H1 (cell line): ENCODE data around the gene CCDC88C. TPM values are rescaled to one million over a fixed set of nuclear protein-coding genes. Genes with fewer than 3 reads are reported as not detected.

ENCODE experiments used
- CTCF ChIA-PET: fragments of 300-600 bp; sonication (Branson Sonifier 250); formaldehyde crosslinking; loops from one replicate; lab custom pipeline; 2021; ENCODE audit not compliant: partially characterized antibody; lab: Charles Lee
- POLR2A ChIA-PET: fragments of 300-600 bp; sonication (Branson Sonifier 250); formaldehyde crosslinking; loops from one replicate; lab custom pipeline; 2021; ENCODE audit warnings: inconsistent platforms; ENCODE audit not compliant: partially characterized antibody; lab: Charles Lee
- DNase-seq, 2 experiments: peaks; one replicate each; pipeline versions ENCODE4 v3.0.0 to v3.0.0-alpha.2; 2010 to 2022; ENCODE audit warnings: low spot score in 2 of 2, low read depth in 1 of 2, mixed read lengths in 1 of 2
- FAIRE-seq: peaks from 2 replicates; lab custom pipeline; 2011; peaks lifted over from hg19 to GRCh38; lab: Jason Lieb, UNC
- H2AFZ ChIP-seq: 2 replicates; pipeline ENCODE4 v1.8.1; 2012; ENCODE audit warnings: low read length, inconsistent platforms
- H2AK5ac ChIP-seq: 2 replicates; pipeline ENCODE4 v1.6.1; 2013; ENCODE audit warnings: low read depth, low read length
- H2BK120ac ChIP-seq: replicated peaks from 2 replicates; pipeline ENCODE3; 2013; ENCODE audit warnings: low read depth, low read length, inconsistent platforms
- H2BK12ac ChIP-seq: 2 replicates; pipeline ENCODE4 v1.6.1; 2013; ENCODE audit warnings: low read depth, low read length
- H2BK15ac ChIP-seq: 2 replicates; pipeline ENCODE4 v1.6.1; 2013; ENCODE audit warnings: low read length
- H2BK20ac ChIP-seq: 2 replicates; pipeline ENCODE4 v1.6.1; 2013; ENCODE audit warnings: low read length
- H2BK5ac ChIP-seq: 2 replicates; pipeline ENCODE4 v1.6.1; 2013; ENCODE audit warnings: low read depth, low read length
- H3K14ac ChIP-seq: 2 replicates; pipeline ENCODE4 v1.6.1; 2013; ENCODE audit warnings: inconsistent platforms; ENCODE audit not compliant: insufficient read length
- H3K18ac ChIP-seq: 2 replicates; pipeline ENCODE4 v1.6.1; 2013; ENCODE audit warnings: low read length; ENCODE audit errors: extremely low read depth
- H3K23ac ChIP-seq: 2 replicates; pipeline ENCODE4 v1.6.1; 2013; ENCODE audit warnings: inconsistent platforms; ENCODE audit not compliant: insufficient read length
- H3K23me2 ChIP-seq: 2 replicates; pipeline ENCODE4 v1.6.1; 2013; ENCODE audit warnings: low read depth, low read length
- H3K27ac ChIP-seq: 2 replicates; pipeline ENCODE4 v1.6.1; 2011; ENCODE audit warnings: low read depth, low read length, inconsistent platforms
- H3K27me3 ChIP-seq, 4 experiments: replicated peaks in 1 of 4; 1 replicate in 1 of 4; 2 replicates in 3 of 4; pipeline versions ENCODE4 v1.6.1 to v1.8.1; 2011 to 2013; ENCODE audit warnings: low read length in 3 of 4, mild to moderate bottlenecking in 3 of 4, inconsistent platforms in 2 of 4, mixed read lengths in 2 of 4, moderate library complexity in 1 of 4; ENCODE audit not compliant: control insufficient read depth in 3 of 4, insufficient read depth in 3 of 4; ENCODE audit errors: extremely low read depth in 1 of 4
- H3K36me3 ChIP-seq, 4 experiments: 2 replicates each; pipeline versions ENCODE4 v1.6.1 to v1.8.1; 2011 to 2013; ENCODE audit warnings: mild to moderate bottlenecking in 4 of 4, low read length in 3 of 4, moderate library complexity in 2 of 4, control low read depth in 1 of 4, inconsistent platforms in 1 of 4; ENCODE audit not compliant: insufficient read depth in 4 of 4, control insufficient read depth in 2 of 4
- H3K4ac ChIP-seq: replicated peaks from 2 replicates; pipeline ENCODE3; 2013; ENCODE audit warnings: low read length, low read depth, mixed read lengths, inconsistent platforms; ENCODE audit not compliant: insufficient read length
- H3K4me1 ChIP-seq, 4 experiments: replicated peaks in 1 of 4; 1 replicate in 1 of 4; 2 replicates in 3 of 4; pipeline versions ENCODE4 v1.6.1 to v1.8.1; 2011 to 2013; ENCODE audit warnings: low read length in 3 of 4, inconsistent platforms in 2 of 4, mixed read lengths in 1 of 4; ENCODE audit not compliant: insufficient read depth in 4 of 4, control insufficient read depth in 3 of 4
- H3K4me2 ChIP-seq, 2 experiments: 2 replicates each; pipeline versions ENCODE4 v1.6.1 to v1.8.1; 2011 to 2013; ENCODE audit warnings: low read depth in 2 of 2, low read length in 2 of 2, control low read depth in 1 of 2, inconsistent platforms in 1 of 2, mild to moderate bottlenecking in 1 of 2; ENCODE audit not compliant: insufficient read depth in 1 of 2
- H3K4me3 ChIP-seq, 4 experiments: fragments of 200-600, 300-600 bp in 1 of 4; sonication (generic), shearing (Covaris generic), sonication (Bioruptor Twin) in 1 of 4; 2 replicates each; pipeline versions ENCODE4 v1.5.1 to v1.8.1; 2011 to 2016; ENCODE audit warnings: low read length in 4 of 4, low read depth in 3 of 4, control low read depth in 2 of 4, inconsistent platforms in 2 of 4, mild to moderate bottlenecking in 2 of 4, mixed read lengths in 1 of 4, moderate library complexity in 1 of 4; ENCODE audit not compliant: insufficient read depth in 2 of 4; ENCODE audit errors: extremely low read depth in 1 of 4
- H3K56ac ChIP-seq: replicated peaks from 2 replicates; pipeline ENCODE3; 2013; ENCODE audit warnings: low read depth, mild to moderate bottlenecking, mixed read lengths, low read length, inconsistent platforms; ENCODE audit not compliant: insufficient read length
- H3K79me1 ChIP-seq: 2 replicates; pipeline ENCODE4 v1.6.1; 2013; ENCODE audit warnings: low read depth, low read length, control low read depth
- H3K79me2 ChIP-seq, 2 experiments: 2 replicates each; pipeline versions ENCODE4 v1.6.1 to v1.8.1; 2012 to 2013; ENCODE audit warnings: low read length in 2 of 2, mild to moderate bottlenecking in 2 of 2, inconsistent platforms in 1 of 2; ENCODE audit not compliant: insufficient read depth in 2 of 2, control insufficient read depth in 1 of 2
- H3K9ac ChIP-seq, 4 experiments: replicated peaks in 1 of 4; 1 replicate in 1 of 4; 2 replicates in 3 of 4; pipeline versions ENCODE4 v1.6.1 to v1.8.1; 2011 to 2013; ENCODE audit warnings: low read depth in 3 of 4, low read length in 3 of 4, control low read depth in 2 of 4, mild to moderate bottlenecking in 2 of 4, moderate library complexity in 2 of 4, inconsistent platforms in 1 of 4; ENCODE audit errors: extremely low read depth in 1 of 4
- H3K9me3 ChIP-seq, 2 experiments: 2 replicates each; pipeline versions ENCODE4 v1.6.1 to v1.8.1; 2012 to 2013; ENCODE audit warnings: mild to moderate bottlenecking in 2 of 2, moderate library complexity in 2 of 2, control low read depth in 1 of 2, inconsistent platforms in 1 of 2, low read depth in 1 of 2, low read length in 1 of 2, mixed read lengths in 1 of 2; ENCODE audit not compliant: insufficient read depth in 2 of 2
- H4K20me1 ChIP-seq, 2 experiments: replicated peaks in 1 of 2; 2 replicates each; pipeline versions ENCODE3 to v1.8.1; 2011 to 2013; ENCODE audit warnings: inconsistent platforms in 2 of 2, low read length in 2 of 2, mild to moderate bottlenecking in 1 of 2; ENCODE audit not compliant: insufficient read depth in 2 of 2, control insufficient read depth in 1 of 2
- H4K5ac ChIP-seq: 2 replicates; pipeline ENCODE4 v1.6.1; 2013; ENCODE audit warnings: low read length, low read depth, mixed read lengths, inconsistent platforms; ENCODE audit not compliant: insufficient read length
- H4K8ac ChIP-seq: 2 replicates; pipeline ENCODE4 v1.8.0; 2013; ENCODE audit warnings: mild to moderate bottlenecking, moderate library complexity, low read length, inconsistent platforms; ENCODE audit not compliant: insufficient read depth; ENCODE audit errors: extremely low read depth
- H4K91ac ChIP-seq: replicated peaks from 2 replicates; pipeline ENCODE3; 2013; ENCODE audit warnings: low read length, mixed read lengths, inconsistent platforms; ENCODE audit not compliant: insufficient read length
- CBX8 ChIP-seq: fragments of 300-800, 300-1000 bp; sonication (generic); IDR thresholded peaks from 2 replicates; pipeline ENCODE4 v1.7.1; 2016; ENCODE audit warnings: low read depth, low read length, borderline replicate concordance
- HDAC6 ChIP-seq: IDR thresholded peaks from one replicate; pipeline ENCODE4 v1.7.1; 2012; ENCODE audit warnings: low read depth, mild to moderate bottlenecking, inconsistent platforms, low read length, moderate library complexity
- MAFK ChIP-seq: IDR thresholded peaks from 2 replicates; pipeline ENCODE4 v1.6.1; 2012; ENCODE audit warnings: low read depth, mild to moderate bottlenecking, improper control_type of control experiment, low read length
- NANOG ChIP-seq: IDR thresholded peaks from 2 replicates; pipeline ENCODE4 v1.6.1; 2011; ENCODE audit warnings: low read length, low read depth, mild to moderate bottlenecking, inconsistent platforms; ENCODE audit not compliant: insufficient read depth, poor library complexity, severe bottlenecking
- SRF ChIP-seq: IDR thresholded peaks from 2 replicates; pipeline ENCODE4 v1.6.1; 2011; ENCODE audit warnings: mild to moderate bottlenecking, low read depth, low read length, moderate library complexity
- YY1 ChIP-seq: IDR thresholded peaks from 2 replicates; pipeline ENCODE4 v1.6.1; 2011; ENCODE audit warnings: low read depth, mild to moderate bottlenecking, low read length
- WGBS, 2 experiments: shearing (Covaris generic) in 1 of 2; methylation state at CpG; one replicate each; pipeline versions ENCODE4 v1.1.6 to v1.1.7; 2013 to 2015; ENCODE audit warnings: low lambda C conversion rate in 2 of 2, mixed read lengths in 2 of 2, inconsistent platforms in 1 of 2, low coverage in 1 of 2, missing lambda C conversion rate in 1 of 2; ENCODE audit not compliant: insufficient replicate concordance in 2 of 2, insufficient coverage in 1 of 2, insufficient read length in 1 of 2; ENCODE audit errors: extremely low coverage in 1 of 2, missing lambda C conversion rate in 1 of 2; 5-methylcytosine and 5-hydroxymethylcytosine counted together
- polyA plus RNA-seq, 7 experiments: library from polyadenylated mRNA; depleted of rRNA in 3 of 7; stranded (reverse) in 5 of 7; unstranded in 2 of 7; fragments of >200 nt in 5 of 7; fragments of 200-250 nt in 2 of 7; gene quantifications; 1 replicate in 5 of 7; 2 replicates in 1 of 7; 4 replicates in 1 of 7; pipeline versions ENCODE4 v1.2.1 to v1.2.3, GENCODE V29; 2011 to 2013; ENCODE audit warnings: missing spikeins in 2 of 7, mixed read lengths in 2 of 7
- total RNA-seq: library from RNA; stranded (reverse); fragmentation: NEBNext Ultra II Directional; extraction: Animal tissue kit (Norgen Biotek cat#: 25700); gene quantifications from 2 replicates; pipeline ENCODE4 v1.2.1, GENCODE V29; 2021

Gene CCDC88C
- total and polyA plus RNA-seq, 2 of the 8 experiments (the other 6 are each of a cell fraction or from before 2014, with no cell fraction given): 10.3 to 57.7 TPM

DNA sequence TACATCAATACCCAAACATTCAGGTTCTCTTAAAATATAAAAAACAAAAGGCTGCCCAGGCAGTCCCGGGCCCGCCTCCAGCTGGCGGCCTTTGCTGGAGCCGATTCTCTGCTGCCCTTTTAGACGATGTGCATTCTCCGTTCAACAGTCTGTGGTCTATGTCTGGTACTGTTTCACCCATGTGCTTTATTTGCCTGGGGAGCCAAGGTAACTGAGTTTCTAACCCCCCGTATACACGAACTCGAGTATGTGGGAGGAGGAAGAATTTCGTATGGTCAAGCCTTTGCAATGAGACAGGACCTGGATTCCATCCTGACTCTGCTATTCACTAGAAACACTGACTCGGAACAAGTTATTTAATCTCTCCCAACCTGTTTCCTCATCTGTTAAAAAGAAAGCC, 119.0 kb downstream of the CCDC88C start:
- FAIRE-seq (no peak), DNase-seq (no peak)
- H4K91ac ChIP-seq: no peak overlapping the region
- no peak overlapping the region for H3K4me2 ChIP-seq
- H3K36me3 ChIP-seq: peaks cover 15 to 72% (median 42%) of the 10 kb centered on the region in 4 experiments
- H3K4ac ChIP-seq: no peak overlapping the region
- H3K4me1 ChIP-seq: peaks cover 0 to 4% (median 3%) of the 10 kb centered on the region in 4 experiments; a peak in 3 of 7 replicates
- H2BK12ac ChIP-seq: no peak overlapping the region
- H3K79me1 ChIP-seq: no peaks in the 10 kb centered on the region; the same call in 1 of the 2 replicates
- H4K8ac ChIP-seq: no peak overlapping the region
- no peak overlapping the region for H2BK5ac ChIP-seq
- no peaks in the 10 kb centered on the region for H3K27me3 ChIP-seq
- ChIA-PET CTCF (interaction anchor here (0.6 to 1.8 kb wide), 4 partner anchors 12 to 25 kb away, joined by 3 to 5 read pairs (median 4); no protein-coding TSS in a partner anchor), POLR2A (interaction anchor here (1.2 kb wide), 1 partner anchor 21 kb away, joined by 4 read pairs; no protein-coding TSS in a partner anchor)
- H2AFZ ChIP-seq: no peak overlapping the region
- no peak overlapping the region for H3K14ac ChIP-seq
- no peak overlapping the region for H2BK15ac ChIP-seq
- H3K4me3 ChIP-seq: no peak overlapping the region
- H4K5ac ChIP-seq: no peak overlapping the region
- 92% methylated on average over 11 of the region's 11 CpGs; no CpG with 5 or more reads in 1 of the 2 experiments for WGBS, 2 experiments
- H3K27ac ChIP-seq: no peak overlapping the region
- H2BK20ac ChIP-seq: no peak overlapping the region
- peaks cover 0 to 2% of the 10 kb centered on the region in 2 experiments for H4K20me1 ChIP-seq
- no peak overlapping the region for H3K18ac ChIP-seq
- no peak overlapping the region for H2BK120ac ChIP-seq
- H3K79me2 ChIP-seq: no peaks in the 10 kb centered on the region
- no peak overlapping the region for H2AK5ac ChIP-seq
- no peak for TF ChIP-seq CBX8
- TF ChIP-seq SRF: no peak
- no peak for TF ChIP-seq NANOG
- TF ChIP-seq MAFK: no peak
- no peak for TF ChIP-seq HDAC6
- no peak for TF ChIP-seq YY1
- H3K56ac ChIP-seq: no peak overlapping the region
- no peaks in the 10 kb centered on the region for H3K9me3 ChIP-seq
- H3K9ac ChIP-seq: no peak overlapping the region
- no peak overlapping the region for H3K23ac ChIP-seq
- H3K23me2 ChIP-seq: no peaks in the 10 kb centered on the region
